Osteoblast (primary cell): ENCODE data around the gene RALGPS1. TPM values are rescaled to one million over a fixed set of nuclear protein-coding genes. Genes with fewer than 3 reads are reported as not detected.

Source experiments
- DNase-seq: peaks from one replicate; pipeline ENCODE4 v3.0.0; 2011; ENCODE audit warnings: low spot score, mixed read lengths; ENCODE audit not compliant: insufficient read length; ENCODE audit errors: missing footprints
- H2AFZ ChIP-seq: 2 replicates; pipeline ENCODE4 v1.6.0; 2011; ENCODE audit warnings: mild to moderate bottlenecking, low read length
- H3K27ac ChIP-seq: 2 replicates; pipeline ENCODE4 v1.5.1; 2011; ENCODE audit warnings: mild to moderate bottlenecking, low read depth, low read length, moderate library complexity
- H3K27me3 ChIP-seq: 2 replicates; pipeline ENCODE4 v1.6.0; 2012; ENCODE audit warnings: mild to moderate bottlenecking, control low read depth, inconsistent platforms, low read length, moderate library complexity; ENCODE audit not compliant: insufficient read depth
- H3K36me3 ChIP-seq: 2 replicates; pipeline ENCODE4 v1.5.1; 2011; ENCODE audit warnings: mild to moderate bottlenecking, low read length, control low read depth, moderate library complexity; ENCODE audit not compliant: insufficient read depth
- H3K4me1 ChIP-seq: 2 replicates; pipeline ENCODE4 v1.5.1; 2011; ENCODE audit warnings: mild to moderate bottlenecking, low read length, control low read depth, moderate library complexity; ENCODE audit not compliant: insufficient read depth
- H3K4me2 ChIP-seq: 2 replicates; pipeline ENCODE4 v1.6.0; 2011; ENCODE audit warnings: mild to moderate bottlenecking, low read length; ENCODE audit not compliant: insufficient read depth
- H3K4me3 ChIP-seq: fragments of 200-600 bp; sonication (generic); 3 replicates; pipeline ENCODE4 v1.5.1; 2012; ENCODE audit warnings: mild to moderate bottlenecking, low read length, inconsistent platforms; ENCODE audit not compliant: insufficient read depth
- H3K79me2 ChIP-seq: 2 replicates; pipeline ENCODE4 v1.6.0; 2012; ENCODE audit warnings: mild to moderate bottlenecking, low read length, control low read depth, inconsistent platforms; ENCODE audit not compliant: insufficient read depth
- H3K9me3 ChIP-seq: 2 replicates; pipeline ENCODE4 v1.5.1; 2011; ENCODE audit warnings: low read depth, low read length, control low read depth
- H4K20me1 ChIP-seq: 2 replicates; pipeline ENCODE4 v1.6.0; 2012; ENCODE audit warnings: mild to moderate bottlenecking, low read length, control low read depth; ENCODE audit not compliant: insufficient read depth
- total RNA-seq: library from RNA; depleted of rRNA; stranded (reverse); fragments of >200 nt; gene quantifications from 2 replicates; pipeline ENCODE4 v1.2.3, GENCODE V29; 2012
- TF ChIP-seq, protein P1 (sequence below): IDR thresholded peaks from 2 replicates; pipeline ENCODE4 v1.5.1; 2011; ENCODE audit warnings: mild to moderate bottlenecking, low read depth, low read length, moderate library complexity; ENCODE audit errors: extremely low read depth

The RALGPS1 gene
- total RNA-seq, 1 donor, result 5.1 TPM

DNA sequence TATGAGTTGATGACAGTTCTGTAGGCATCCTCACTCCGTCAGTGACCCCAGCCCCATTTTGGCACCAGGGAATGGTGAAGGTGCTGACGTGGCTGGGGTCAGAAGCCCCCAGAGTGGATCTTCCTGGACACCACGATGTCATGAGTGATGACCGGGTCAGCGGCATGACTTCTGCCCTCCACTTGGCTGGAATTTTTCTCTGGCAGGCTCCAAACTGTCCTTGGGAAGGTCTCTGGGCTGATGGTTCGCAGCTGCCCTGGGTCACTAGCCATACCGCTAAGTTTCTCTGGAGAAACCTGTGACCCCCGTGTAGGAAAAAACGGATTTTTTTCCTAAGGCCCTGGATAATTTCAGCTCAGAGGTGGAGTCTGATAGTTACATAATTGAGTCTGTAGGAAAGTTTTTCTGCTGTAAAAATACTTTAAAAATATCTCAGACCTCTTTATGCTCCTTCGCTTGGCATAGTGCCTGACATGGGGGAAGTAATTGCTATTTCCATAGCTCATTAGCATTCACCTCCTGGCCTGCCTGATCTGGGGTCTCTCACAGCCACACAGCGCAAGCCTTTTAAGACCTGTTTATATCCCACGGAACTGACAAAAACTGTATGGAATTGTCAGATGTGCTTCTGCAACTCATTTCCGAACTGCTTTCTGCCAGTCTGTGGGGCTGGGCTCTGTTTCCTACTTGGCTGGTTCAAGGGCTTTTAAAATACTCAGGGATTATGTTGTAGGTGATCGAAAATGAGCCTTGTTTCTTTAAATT is 138.7 kb downstream of the RALGPS1 start:
- Histone ChIP-seq H3K4me3 (no peak overlapping the region), H3K27ac (no peak overlapping the region), H3K4me1 (peaks cover 11% of the 10 kb centered on the region), H2AFZ (no peak overlapping the region), H3K4me2 (no peak overlapping the region), H3K36me3 (no peaks in the 10 kb centered on the region), H4K20me1 (no peaks in the 10 kb centered on the region), H3K27me3 (no peaks in the 10 kb centered on the region), H3K79me2 (no peaks in the 10 kb centered on the region), H3K9me3 (no peaks in the 10 kb centered on the region)
- TF ChIP-seq, protein P1, sequence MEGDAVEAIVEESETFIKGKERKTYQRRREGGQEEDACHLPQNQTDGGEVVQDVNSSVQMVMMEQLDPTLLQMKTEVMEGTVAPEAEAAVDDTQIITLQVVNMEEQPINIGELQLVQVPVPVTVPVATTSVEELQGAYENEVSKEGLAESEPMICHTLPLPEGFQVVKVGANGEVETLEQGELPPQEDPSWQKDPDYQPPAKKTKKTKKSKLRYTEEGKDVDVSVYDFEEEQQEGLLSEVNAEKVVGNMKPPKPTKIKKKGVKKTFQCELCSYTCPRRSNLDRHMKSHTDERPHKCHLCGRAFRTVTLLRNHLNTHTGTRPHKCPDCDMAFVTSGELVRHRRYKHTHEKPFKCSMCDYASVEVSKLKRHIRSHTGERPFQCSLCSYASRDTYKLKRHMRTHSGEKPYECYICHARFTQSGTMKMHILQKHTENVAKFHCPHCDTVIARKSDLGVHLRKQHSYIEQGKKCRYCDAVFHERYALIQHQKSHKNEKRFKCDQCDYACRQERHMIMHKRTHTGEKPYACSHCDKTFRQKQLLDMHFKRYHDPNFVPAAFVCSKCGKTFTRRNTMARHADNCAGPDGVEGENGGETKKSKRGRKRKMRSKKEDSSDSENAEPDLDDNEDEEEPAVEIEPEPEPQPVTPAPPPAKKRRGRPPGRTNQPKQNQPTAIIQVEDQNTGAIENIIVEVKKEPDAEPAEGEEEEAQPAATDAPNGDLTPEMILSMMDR, result no peak
- no peak for DNase-seq

DNA sequence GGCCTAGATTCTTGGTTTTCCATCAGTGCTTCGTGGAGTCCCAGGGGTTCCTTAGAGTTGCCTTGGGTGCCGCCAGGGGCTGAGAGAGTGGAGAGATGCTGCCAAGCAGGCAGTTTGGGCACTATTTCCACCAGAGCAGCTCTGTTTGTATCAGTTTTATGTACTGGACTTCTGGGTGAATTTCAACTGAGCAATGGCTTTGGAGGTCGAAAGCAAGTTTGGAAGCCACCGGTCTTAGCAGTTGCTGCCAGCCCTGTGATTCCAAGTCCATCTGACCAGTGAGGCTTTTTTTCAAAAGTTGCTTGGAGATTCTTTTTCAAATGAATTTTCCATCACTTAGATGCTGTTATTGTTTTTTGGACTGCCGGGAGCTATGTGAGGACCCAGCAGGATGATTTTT is 139.4 kb downstream of the RALGPS1 start:
- Histone ChIP-seq H3K27me3 (no peaks in the 10 kb centered on the region), H3K4me2 (no peak overlapping the region), H3K4me3 (no peak overlapping the region), H4K20me1 (no peaks in the 10 kb centered on the region), H3K9me3 (no peaks in the 10 kb centered on the region), H3K27ac (no peak overlapping the region), H2AFZ (no peak overlapping the region), H3K4me1 (peaks cover 10% of the 10 kb centered on the region), H3K79me2 (no peaks in the 10 kb centered on the region), H3K36me3 (no peaks in the 10 kb centered on the region)
- TF ChIP-seq, protein P1, result no peak
- DNase-seq, result no peak

DNA sequence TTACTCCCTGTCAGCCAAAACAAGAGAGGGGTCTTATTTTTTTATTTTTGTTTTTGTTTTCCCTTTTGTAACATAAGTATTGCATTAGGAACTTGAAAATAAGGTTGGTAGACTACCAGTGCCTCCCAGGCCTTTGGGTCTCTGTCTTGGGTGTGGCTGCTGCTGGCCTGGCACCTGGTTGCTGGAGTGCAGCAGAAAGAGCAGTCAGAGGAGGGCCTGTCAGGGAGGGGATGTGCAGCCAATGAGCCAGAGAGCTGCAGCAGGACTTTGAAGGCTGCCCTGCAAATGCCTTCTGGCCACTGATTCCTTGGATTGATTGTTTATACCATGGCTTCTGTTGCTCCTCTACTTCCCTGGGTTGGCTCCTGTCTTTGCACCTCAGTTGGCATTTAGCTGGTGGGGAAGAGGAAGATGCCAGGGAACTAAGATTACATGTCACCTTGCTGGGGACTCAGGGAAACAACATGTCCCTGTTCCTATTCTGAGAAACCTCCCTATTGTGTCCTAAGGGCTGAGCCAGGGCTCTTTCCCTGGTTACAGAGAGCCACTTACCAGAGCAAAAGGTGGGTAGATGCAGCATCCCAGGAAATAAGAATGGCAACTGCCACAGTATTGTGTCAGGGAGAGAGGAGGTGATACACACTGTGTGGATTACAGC is 141.3 kb downstream of the RALGPS1 start:
- no peaks in the 10 kb centered on the region for H3K4me1 ChIP-seq
- no peak overlapping the region for H3K4me2 ChIP-seq
- no peak for DNase-seq
- H3K27me3 ChIP-seq, result no peaks in the 10 kb centered on the region
- no peaks in the 10 kb centered on the region for H3K36me3 ChIP-seq
- TF ChIP-seq, protein P1, result no peak
- H3K79me2 ChIP-seq, result no peaks in the 10 kb centered on the region
- no peak overlapping the region for H3K4me3 ChIP-seq
- no peaks in the 10 kb centered on the region for H3K9me3 ChIP-seq
- H3K27ac ChIP-seq, result no peak overlapping the region
- H2AFZ ChIP-seq, result no peak overlapping the region
- no peaks in the 10 kb centered on the region for H4K20me1 ChIP-seq

DNA sequence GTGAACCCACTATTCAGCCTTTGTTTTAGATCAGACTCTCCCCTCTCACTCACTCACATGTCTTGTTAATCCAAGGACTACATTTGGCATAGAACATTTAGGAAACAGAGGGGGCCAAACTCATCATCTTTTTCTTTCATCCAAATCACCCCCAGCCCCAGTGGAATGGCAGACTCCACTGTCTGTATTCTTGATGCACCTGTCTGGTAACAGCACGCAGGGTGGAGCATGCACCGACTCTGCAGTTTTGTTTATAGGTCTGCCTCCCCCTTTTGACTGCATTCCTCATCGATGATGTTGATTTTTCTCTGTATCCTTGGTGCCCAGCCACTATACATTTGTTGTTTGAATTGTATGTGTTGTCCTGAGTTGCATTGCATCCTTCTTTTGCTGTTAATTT is 141.9 kb downstream of the RALGPS1 start:
- DNase-seq, result no peak
- H3K9me3 ChIP-seq, result no peaks in the 10 kb centered on the region
- H3K27ac ChIP-seq, result no peak overlapping the region
- H2AFZ ChIP-seq, result no peak overlapping the region
- TF ChIP-seq, protein P1, result no peak
- no peak overlapping the region for H3K4me2 ChIP-seq
- no peak overlapping the region for H3K4me3 ChIP-seq
- no peaks in the 10 kb centered on the region for H3K4me1 ChIP-seq
- H3K27me3 ChIP-seq, result no peaks in the 10 kb centered on the region
- no peaks in the 10 kb centered on the region for H4K20me1 ChIP-seq
- no peaks in the 10 kb centered on the region for H3K36me3 ChIP-seq
- no peaks in the 10 kb centered on the region for H3K79me2 ChIP-seq
